IPS-NIHi7 (cell line): Measurements from ENCODE around the gene MRPL33.

ENCODE experiments used
- DNase-seq: peaks from one replicate; pipeline ENCODE4 v3.0.0; 2012; ENCODE audit warnings: mixed read lengths; ENCODE audit errors: extremely low spot score

MRPL33 gene

GRCh38 chr2:27808418-27808817 is 36.9 kb downstream of the MRPL33 start:
- DNase-seq = no peak

GRCh38 chr2:27808984-27809383 is 37.5 kb downstream of the MRPL33 start:
- DNase-seq = no peak

GRCh38 chr2:27809761-27810241 is 38.3 kb downstream of the MRPL33 start:
- no peak for DNase-seq

- DNase-seq = no peak
These were observed 38.9 kb downstream of the MRPL33 start for GRCh38 chr2:27810455-27810854.

GRCh38 chr2:27811768-27812167 is 40.2 kb downstream of the MRPL33 start:
- DNase-seq = no peak

- DNase-seq = no peak
These were observed 43.2 kb downstream of the MRPL33 start for GRCh38 chr2:27814758-27815157.

- no peak for DNase-seq
These were observed 44.4 kb downstream of the MRPL33 start for GRCh38 chr2:27815860-27816438.

GRCh38 chr2:27822049-27822448 is 50.5 kb downstream of the MRPL33 start:
- DNase-seq = no peak

- no peak for DNase-seq
These were observed 51.6 kb downstream of the MRPL33 start for GRCh38 chr2:27823135-27823534.

- no peak for DNase-seq
These were observed 52.0 kb downstream of the MRPL33 start for GRCh38 chr2:27823569-27823968.

- DNase-seq = no peak
These were observed 52.9 kb downstream of the MRPL33 start for GRCh38 chr2:27824401-27824800.

- DNase-seq = no peak
These were observed 56.8 kb downstream of the MRPL33 start for GRCh38 chr2:27828305-27828704.
